Activated T-helper 1 cell treated with anti-CD3 and anti-CD28 coated beads, Interleukin-12 subunit alpha, Interleukin-12 subunit beta, Interleukin-2, Interleukin-4 antibody, amounts not matched to agents 30 ng/mL and 10 ng/mL and 1 ng/mL, durations not matched to agents 14 hours and 24 hours and 36 hours (primary cell): Measurements from ENCODE around the gene DDX42. TPM values are rescaled to one million over a fixed set of nuclear protein-coding genes. Genes with fewer than 3 reads are reported as not detected.
"Not testable (repeated sequence)": the region's sequence is repeated elsewhere in the genome, so short reads cannot be mapped to it uniquely, and the experiment has no call there.

Source experiments
- DNase-seq: peaks from one replicate; pipeline ENCODE4 v3.0.0; 2021; ENCODE audit warnings: low spot score
- H3K27ac Mint-ChIP-seq: one replicate; pipeline ENCODE4 v1.8.0; 2021; ENCODE audit warnings: mild to moderate bottlenecking, mixed read lengths
- H3K27me3 Mint-ChIP-seq: one replicate; pipeline ENCODE4 v1.8.0; 2022; ENCODE audit warnings: mild to moderate bottlenecking, moderate library complexity, mixed read lengths; ENCODE audit not compliant: insufficient read depth
- H3K36me3 Mint-ChIP-seq: one replicate; pipeline ENCODE4 v1.8.0; 2021; ENCODE audit warnings: low read depth, mixed read lengths
- H3K4me1 Mint-ChIP-seq: one replicate; pipeline ENCODE4 v1.8.0; 2021; ENCODE audit warnings: low read depth, mixed read lengths
- H3K4me3 Mint-ChIP-seq: one replicate; pipeline ENCODE4 v1.8.0; 2021; ENCODE audit warnings: mild to moderate bottlenecking, moderate library complexity, mixed read lengths
- H3K9me3 Mint-ChIP-seq: one replicate; pipeline ENCODE4 v1.8.0; 2021; ENCODE audit warnings: mixed read lengths
- intact Hi-C: fragments of 100-400 bp; cut with micrococcal nuclease; formaldehyde crosslinking; loops from one replicate; pipeline ENCODE4 v1.15.1; 2024
- total RNA-seq: library from RNA; stranded (reverse); gene quantifications from 2 replicates; pipeline ENCODE4 v1.2.3, GENCODE V29; 2022

The DDX42 gene
- total RNA-seq, 1 donor from 2014 or later, result 149 TPM

- intact Hi-C loops, result no loop called here
- DNase-seq, result no peak
- Mint-ChIP-seq H3K9me3 (peaks cover 6% of the 10 kb centered on the region), H3K4me1 (peaks cover 27% of the 10 kb centered on the region), H3K4me3 (no peak overlapping the region), H3K27ac (no peak overlapping the region), H3K27me3 (peaks cover 26% of the 10 kb centered on the region), H3K36me3 (peaks cover 2% of the 10 kb centered on the region)
These were observed 76.4 kb downstream of the DDX42 start for GRCh38 chr17:63850401-63850800.

DNA sequence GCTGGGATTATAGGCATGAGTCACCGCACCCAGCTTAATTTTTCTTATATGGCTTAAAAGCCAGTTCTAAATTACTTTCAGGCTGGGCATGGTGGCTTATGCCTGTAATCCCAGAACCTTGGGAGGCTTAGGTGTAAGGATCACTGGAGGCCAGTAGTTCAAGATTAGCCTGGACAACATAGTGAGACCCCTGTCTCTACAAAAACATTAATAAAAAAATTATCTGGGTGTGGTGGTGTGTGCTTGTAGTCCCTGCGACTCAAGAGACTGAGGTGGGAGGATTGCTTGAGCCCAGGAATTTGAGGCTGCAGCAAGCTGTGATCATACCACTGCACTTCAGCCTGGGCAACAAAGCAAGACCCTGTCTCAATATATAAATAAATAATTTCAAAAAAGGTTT is 79.3 kb downstream of the DDX42 start:
- Mint-ChIP-seq H3K36me3 (peaks cover 2% of the 10 kb centered on the region), H3K9me3 (peaks cover under 1% of the 10 kb centered on the region), H3K4me3 (no peak overlapping the region), H3K27ac (no peak overlapping the region), H3K4me1 (peaks cover 11% of the 10 kb centered on the region), H3K27me3 (peaks cover 32% of the 10 kb centered on the region)
- intact Hi-C loops, result no loop called here
- DNase-seq, result no peak

GRCh38 chr17:63854709-63855108 is 80.7 kb downstream of the DDX42 start:
- Mint-ChIP-seq H3K27ac (no peak overlapping the region), H3K4me3 (no peak overlapping the region), H3K27me3 (peaks cover 32% of the 10 kb centered on the region), H3K4me1 (peaks cover 2% of the 10 kb centered on the region), H3K9me3 (no peaks in the 10 kb centered on the region), H3K36me3 (no peaks in the 10 kb centered on the region)
- DNase-seq, result no peak
- intact Hi-C loops, result no loop called here

GRCh38 chr17:63855185-63855584 is 81.2 kb downstream of the DDX42 start:
- H3K36me3 Mint-ChIP-seq, result no peaks in the 10 kb centered on the region
- no peaks in the 10 kb centered on the region for H3K4me1 Mint-ChIP-seq
- no peak overlapping the region for H3K27ac Mint-ChIP-seq
- intact Hi-C loops, result no loop called here
- H3K9me3 Mint-ChIP-seq, result no peaks in the 10 kb centered on the region
- DNase-seq, result no peak
- no peak overlapping the region for H3K4me3 Mint-ChIP-seq
- H3K27me3 Mint-ChIP-seq, result peaks cover 35% of the 10 kb centered on the region

- H3K4me3 Mint-ChIP-seq, DNase-seq, intact Hi-C loops, H3K27ac Mint-ChIP-seq, H3K4me1 Mint-ChIP-seq, H3K36me3 Mint-ChIP-seq, H3K9me3 Mint-ChIP-seq: not testable (repeated sequence)
- H3K27me3 Mint-ChIP-seq, result peaks cover 39% of the 10 kb centered on the region
These were observed 82.5 kb downstream of the DDX42 start for GRCh38 chr17:63856425-63856824.

DNA sequence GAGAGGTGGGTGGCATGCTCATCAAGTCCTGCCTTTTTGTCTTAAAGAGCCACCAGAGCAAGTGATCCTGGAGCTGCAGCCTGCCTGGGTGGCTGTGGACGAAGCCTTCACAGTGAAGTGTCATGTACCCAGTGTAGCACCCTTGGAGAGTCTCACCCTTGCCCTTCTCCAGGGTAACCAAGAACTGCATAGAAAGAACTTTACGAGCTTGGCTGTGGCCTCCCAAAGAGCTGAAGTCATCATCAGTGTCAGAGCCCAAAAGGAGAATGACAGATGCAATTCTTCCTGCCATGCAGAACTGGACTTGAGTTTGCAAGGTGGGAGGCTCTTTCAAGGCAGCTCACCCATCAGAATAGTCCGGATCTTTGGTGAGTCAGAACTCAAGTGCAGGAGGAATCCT is 85.3 kb downstream of the DDX42 start:
- Mint-ChIP-seq H3K9me3 (no peaks in the 10 kb centered on the region), H3K27me3 (peaks cover 31% of the 10 kb centered on the region), H3K4me3 (no peak overlapping the region), H3K36me3 (no peaks in the 10 kb centered on the region), H3K4me1 (no peaks in the 10 kb centered on the region), H3K27ac (no peak overlapping the region)
- intact Hi-C loops, result no loop called here
- DNase-seq, result no peak

DNA sequence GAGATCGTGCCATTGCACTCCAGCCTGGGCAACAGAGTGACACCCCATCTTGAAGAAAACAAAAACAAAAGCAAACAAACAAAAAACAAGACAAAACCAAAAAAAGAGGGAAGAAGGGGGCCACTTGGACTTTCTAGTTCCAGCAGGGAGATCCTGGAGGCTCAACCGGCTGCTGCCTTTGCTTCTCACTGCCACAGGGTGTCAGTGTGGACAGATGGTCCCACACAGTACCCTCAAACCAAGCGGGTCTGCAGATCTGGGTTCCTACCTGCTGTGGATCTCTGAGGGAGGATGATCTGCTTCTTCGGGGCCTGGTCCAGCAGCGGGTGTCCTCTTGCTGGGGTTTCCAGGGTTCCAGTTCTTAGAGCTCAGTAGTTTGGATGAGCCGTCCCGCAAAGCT is 92.7 kb downstream of the DDX42 start:
- H3K36me3 Mint-ChIP-seq, H3K4me1 Mint-ChIP-seq, DNase-seq, intact Hi-C loops, H3K27ac Mint-ChIP-seq, H3K4me3 Mint-ChIP-seq, H3K9me3 Mint-ChIP-seq: not testable (repeated sequence)
- peaks cover 19% of the 10 kb centered on the region for H3K27me3 Mint-ChIP-seq

Other genes with a start within 250 kb of the DDX42 start
- 116 and 121 TPM in 2 replicates for gene DCAF7, start 223.7 kb upstream of the DDX42 start, total RNA-seq
- gene TACO1, start 173.3 kb upstream of the DDX42 start, total RNA-seq, result 30.8 and 32.0 TPM in 2 replicates
- gene MAP3K3, start 151.8 kb upstream of the DDX42 start, total RNA-seq, result 27.9 and 29.6 TPM in 2 replicates
- 228 and 233 TPM in 2 replicates for gene LIMD2, start 74.0 kb upstream of the DDX42 start, total RNA-seq
- gene STRADA, start 32.4 kb upstream of the DDX42 start, total RNA-seq, result 59.1 and 59.4 TPM in 2 replicates
- gene CCDC47, start 573 bp upstream of the DDX42 start, total RNA-seq, result 74.8 and 79.2 TPM in 2 replicates
- gene PSMC5, start 53.3 kb downstream of the DDX42 start, total RNA-seq, result 185 and 195 TPM in 2 replicates
- 95.6 and 100 TPM in 2 replicates for gene FTSJ3, start 53.5 kb downstream of the DDX42 start, total RNA-seq
- 116 TPM in 2 replicates for gene SMARCD2, start 68.5 kb downstream of the DDX42 start, total RNA-seq
- gene CSH2, start 99.5 kb downstream of the DDX42 start, total RNA-seq, result not detected in 2 replicates
- gene GH2, start 107.8 kb downstream of the DDX42 start, total RNA-seq, result not detected in 2 replicates
- not detected in 2 replicates for gene CSH1, start 122.4 kb downstream of the DDX42 start, total RNA-seq
- not detected in 2 replicates for gene CSHL1, start 137.1 kb downstream of the DDX42 start, total RNA-seq
- gene GH1, start 144.7 kb downstream of the DDX42 start, total RNA-seq, result not detected in 2 replicates
- 28.9 and 31.8 TPM in 2 replicates for gene CD79B, start 158.2 kb downstream of the DDX42 start, total RNA-seq
- 0.13 and 0.22 TPM in 2 replicates for gene SCN4A, start 198.7 kb downstream of the DDX42 start, total RNA-seq
- gene PRR29, start 224.2 kb downstream of the DDX42 start, total RNA-seq, result 0.44 and 0.91 TPM in 2 replicates
- 58.3 and 62.1 TPM in 2 replicates for gene ICAM2, start 246.5 kb downstream of the DDX42 start, total RNA-seq